ENCODE data around the gene ARL15. TPM values are rescaled to one million over a fixed set of nuclear protein-coding genes. Genes with fewer than 3 reads are reported as not detected.
A peak's percentile ranks its signal among the peaks of the same experiment; 100 is the strongest.

ARL15 gene
- total and polyA plus RNA-seq, 2 of the 4 experiments (the other 2 are of a cell fraction): 7.3 to 19.2 TPM

- TF ChIP-seq USF2 (IDR thresholded peaks at IDR 0.05; ENCODE audit: low read depth, low read length): no peak
- TF ChIP-seq MXI1 (IDR thresholded peaks at IDR 0.05; ENCODE audit: borderline replicate concordance, low read depth, low read length): no peak
- TF ChIP-seq NFE2L2 (IDR thresholded peaks at IDR 0.05; ENCODE audit: low read depth, low read length): no peak
- TF ChIP-seq MAFK (IDR thresholded peaks at IDR 0.05; ENCODE audit: low read depth, low read length): peak; percentile 51; the same call in 1 of the 2 replicates
- TF ChIP-seq SMC3 (IDR thresholded peaks at IDR 0.05; ENCODE audit: low read depth, low read length): no peak
These were observed at the start of gene ARL15 (continued) for GRCh38 chr5:54310433-54311175.
